Glutamatergic neuron (in vitro differentiated cells): ENCODE data around the gene SGCA. TPM values are rescaled to one million over a fixed set of nuclear protein-coding genes. Genes with fewer than 3 reads are reported as not detected.

Experiments
- DNase-seq: peaks from one replicate; pipeline ENCODE4 v3.0.0; 2022
- H3K27ac Mint-ChIP-seq: one replicate; pipeline ENCODE4 v1.8.0; 2020; ENCODE audit warnings: mild to moderate bottlenecking, mixed read lengths, inconsistent platforms; ENCODE audit not compliant: unreplicated experiment
- H3K27me3 Mint-ChIP-seq: one replicate; pipeline ENCODE4 v1.8.0; 2020; ENCODE audit warnings: mild to moderate bottlenecking, moderate library complexity, mixed read lengths, inconsistent platforms; ENCODE audit not compliant: unreplicated experiment
- H3K36me3 Mint-ChIP-seq: one replicate; pipeline ENCODE4 v1.8.0; 2020; ENCODE audit warnings: mild to moderate bottlenecking, mixed read lengths, inconsistent platforms; ENCODE audit not compliant: unreplicated experiment
- H3K4me1 Mint-ChIP-seq: one replicate; pipeline ENCODE4 v1.8.0; 2020; ENCODE audit warnings: mild to moderate bottlenecking, low read depth, mixed read lengths, inconsistent platforms; ENCODE audit not compliant: unreplicated experiment
- H3K4me3 Mint-ChIP-seq: one replicate; pipeline ENCODE4 v1.8.0; 2020; ENCODE audit warnings: mild to moderate bottlenecking, mixed read lengths, inconsistent platforms; ENCODE audit not compliant: unreplicated experiment
- H3K9me3 Mint-ChIP-seq: one replicate; pipeline ENCODE4 v1.8.0; 2020; ENCODE audit warnings: mild to moderate bottlenecking, moderate library complexity, mixed read lengths, inconsistent platforms; ENCODE audit not compliant: unreplicated experiment
- total RNA-seq: library from RNA; stranded (reverse); fragmentation: NEBNext Ultra II Directional; extraction: Animal tissue kit (Norgen Biotek cat#: 25700); gene quantifications from one replicate; pipeline ENCODE4 v1.2.1, GENCODE V29; 2021; ENCODE audit not compliant: unreplicated experiment
- TF ChIP-seq, protein P1 (sequence below): fragments of 200-600 bp; sonication (generic); IDR thresholded peaks from one replicate; pipeline ENCODE4 v1.5.0; 2021; ENCODE audit not compliant: partially characterized antibody, unreplicated experiment

The SGCA gene
- total RNA-seq, 1 donor from 2014 or later = 1.3 TPM

DNA sequence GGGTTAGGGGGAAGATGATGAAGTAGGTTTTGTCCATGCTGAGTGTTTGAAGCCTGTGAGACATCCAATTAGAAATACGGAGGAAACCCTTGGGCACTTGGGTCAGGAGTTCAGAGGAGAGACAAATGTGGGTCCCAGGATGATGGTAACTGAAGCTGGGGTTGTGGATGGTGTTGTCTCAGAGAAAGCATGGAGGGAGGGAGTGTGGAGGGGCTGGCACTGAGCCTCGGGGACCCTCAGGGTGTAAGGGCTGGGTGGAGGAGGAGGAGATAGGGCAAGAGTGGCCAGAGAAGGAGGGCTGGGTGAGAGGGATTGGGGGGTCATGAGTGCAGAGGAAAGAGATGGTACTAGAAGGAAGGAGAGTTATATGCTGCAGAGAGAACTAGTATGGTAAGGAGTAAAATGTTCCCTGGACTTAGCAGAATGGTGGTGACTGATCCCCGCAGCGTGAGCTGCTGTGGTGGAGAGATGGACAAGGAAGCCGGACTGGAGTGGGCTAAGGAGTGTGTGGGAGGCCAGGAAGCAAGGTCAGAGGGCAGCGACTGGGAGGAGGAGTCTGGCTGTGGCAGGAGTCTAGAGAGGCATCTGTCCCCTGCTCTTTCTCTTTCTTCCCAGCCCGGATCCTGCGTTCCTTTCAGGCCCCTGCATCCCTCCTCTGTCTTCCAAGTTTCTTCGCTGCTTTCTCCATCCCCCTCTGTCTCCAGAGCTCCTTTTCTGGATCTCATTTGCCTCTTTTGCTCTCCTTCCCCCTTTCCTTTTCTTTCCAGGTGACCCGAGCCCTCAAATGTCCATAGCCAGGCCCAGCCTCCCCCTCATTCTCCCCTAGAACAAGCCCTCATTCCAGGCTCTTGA lies 39.5 kb downstream of the SGCA start:
- Mint-ChIP-seq H3K9me3 (peaks cover 13% of the 10 kb centered on the region), H3K27me3 (peaks cover 25% of the 10 kb centered on the region), H3K36me3 (no peaks in the 10 kb centered on the region), H3K27ac (no peak overlapping the region), H3K4me1 (peaks cover 22% of the 10 kb centered on the region), H3K4me3 (peak overlapping the region; percentile 10)
- DNase-seq = no peak
- TF ChIP-seq, protein P1, sequence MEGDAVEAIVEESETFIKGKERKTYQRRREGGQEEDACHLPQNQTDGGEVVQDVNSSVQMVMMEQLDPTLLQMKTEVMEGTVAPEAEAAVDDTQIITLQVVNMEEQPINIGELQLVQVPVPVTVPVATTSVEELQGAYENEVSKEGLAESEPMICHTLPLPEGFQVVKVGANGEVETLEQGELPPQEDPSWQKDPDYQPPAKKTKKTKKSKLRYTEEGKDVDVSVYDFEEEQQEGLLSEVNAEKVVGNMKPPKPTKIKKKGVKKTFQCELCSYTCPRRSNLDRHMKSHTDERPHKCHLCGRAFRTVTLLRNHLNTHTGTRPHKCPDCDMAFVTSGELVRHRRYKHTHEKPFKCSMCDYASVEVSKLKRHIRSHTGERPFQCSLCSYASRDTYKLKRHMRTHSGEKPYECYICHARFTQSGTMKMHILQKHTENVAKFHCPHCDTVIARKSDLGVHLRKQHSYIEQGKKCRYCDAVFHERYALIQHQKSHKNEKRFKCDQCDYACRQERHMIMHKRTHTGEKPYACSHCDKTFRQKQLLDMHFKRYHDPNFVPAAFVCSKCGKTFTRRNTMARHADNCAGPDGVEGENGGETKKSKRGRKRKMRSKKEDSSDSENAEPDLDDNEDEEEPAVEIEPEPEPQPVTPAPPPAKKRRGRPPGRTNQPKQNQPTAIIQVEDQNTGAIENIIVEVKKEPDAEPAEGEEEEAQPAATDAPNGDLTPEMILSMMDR = no peak

DNA sequence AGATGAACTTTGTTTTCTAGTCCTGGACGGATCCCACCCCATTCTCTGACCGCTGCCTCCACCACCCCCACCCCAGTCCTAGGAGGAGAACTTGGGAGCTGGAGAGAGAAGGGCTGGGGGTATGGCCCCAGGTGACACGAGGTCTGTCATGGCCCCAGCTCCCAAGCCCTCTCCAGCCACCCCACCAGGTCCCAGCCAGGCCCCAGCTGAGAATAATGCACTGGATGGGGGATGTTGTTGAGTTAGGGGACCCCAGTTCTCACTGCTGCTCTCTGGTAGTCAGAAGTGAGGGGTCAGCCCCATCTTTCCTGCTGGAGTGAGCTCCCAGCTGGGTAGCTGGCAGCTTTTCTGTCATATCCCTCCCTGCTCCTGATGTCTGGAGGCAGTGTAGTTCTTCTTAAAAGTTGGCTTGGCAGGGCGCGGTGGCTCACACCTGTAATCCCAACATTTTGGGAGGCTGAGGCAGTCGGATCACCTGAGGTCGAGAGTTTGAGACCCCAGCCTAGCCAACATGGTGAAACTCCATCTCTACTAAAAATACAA lies 40.2 kb downstream of the SGCA start:
- Mint-ChIP-seq H3K36me3 (no peaks in the 10 kb centered on the region), H3K4me1 (peaks cover 24% of the 10 kb centered on the region), H3K9me3 (peaks cover 12% of the 10 kb centered on the region), H3K4me3 (no peak overlapping the region), H3K27ac (no peak overlapping the region), H3K27me3 (peaks cover 22% of the 10 kb centered on the region)
- no peak for DNase-seq
- TF ChIP-seq, protein P1 = no peak

DNA sequence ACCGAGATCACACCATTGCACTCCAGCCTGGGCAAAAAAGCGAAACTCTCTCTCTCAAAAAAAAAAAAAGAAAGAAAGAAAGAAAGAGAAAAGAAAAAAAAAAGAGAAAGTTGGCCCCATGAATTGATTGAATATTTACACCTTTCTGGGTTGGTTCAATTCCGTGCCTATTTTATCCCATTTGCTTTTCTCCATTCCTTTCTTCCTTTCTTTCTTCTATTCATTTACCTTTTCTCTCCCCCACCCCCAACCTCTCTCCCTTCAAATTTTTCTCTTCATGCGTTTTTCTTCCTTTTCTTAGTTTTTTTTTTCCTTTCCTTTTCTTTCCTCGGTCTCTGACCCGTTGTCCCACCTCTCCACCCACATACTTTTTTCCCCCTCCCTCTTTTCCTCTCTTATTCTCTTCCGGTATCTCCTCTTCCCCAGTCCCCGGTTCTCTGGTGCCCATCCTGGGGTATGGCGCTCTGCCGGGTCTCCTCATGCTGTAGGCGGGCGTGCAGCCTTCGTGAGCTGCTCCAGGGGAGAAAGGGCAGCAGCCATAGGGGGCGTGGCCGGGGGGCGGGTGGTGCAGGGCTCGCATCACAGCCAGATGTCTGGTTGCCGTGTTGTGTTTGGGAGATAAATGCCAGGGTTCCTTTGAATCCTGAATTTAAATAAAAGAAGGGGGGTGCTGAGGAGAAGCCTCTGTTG lies 40.9 kb downstream of the SGCA start:
- H3K4me1 Mint-ChIP-seq = peaks cover 25% of the 10 kb centered on the region
- H3K4me3 Mint-ChIP-seq = no peak overlapping the region

DNA sequence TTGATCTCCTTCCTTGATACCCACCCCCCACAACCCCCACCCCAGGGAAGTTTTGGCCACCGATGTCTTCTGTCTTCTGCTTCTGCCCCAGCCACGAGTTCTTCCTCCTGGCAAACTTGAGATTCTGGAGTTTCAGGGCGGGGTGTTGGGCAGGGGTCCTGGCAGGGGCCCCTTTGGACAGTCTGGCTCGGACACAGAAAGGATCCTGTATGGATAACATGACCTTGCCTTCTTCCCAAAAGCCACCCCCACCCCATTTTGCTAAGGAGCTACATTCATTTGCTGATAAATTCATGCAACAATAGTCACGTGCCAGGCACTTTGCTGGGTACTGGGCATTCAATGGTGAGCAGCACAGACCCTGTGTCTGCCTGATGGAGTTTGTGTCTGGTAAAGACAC lies 41.5 kb downstream of the SGCA start:
- Mint-ChIP-seq H3K27me3 (peaks cover 18% of the 10 kb centered on the region), H3K4me3 (no peak overlapping the region), H3K9me3 (peaks cover 10% of the 10 kb centered on the region), H3K4me1 (peaks cover 25% of the 10 kb centered on the region), H3K36me3 (no peaks in the 10 kb centered on the region), H3K27ac (no peak overlapping the region)
- no peak for DNase-seq
- TF ChIP-seq, protein P1 = no peak

More for the DNA sequence above, 40.9 kb downstream of the SGCA start:
- TF ChIP-seq, protein P1 = no peak
- Mint-ChIP-seq H3K27ac (no peak overlapping the region), H3K27me3 (peaks cover 21% of the 10 kb centered on the region), H3K36me3 (no peaks in the 10 kb centered on the region), H3K9me3 (peaks cover 10% of the 10 kb centered on the region)
- DNase-seq = peak; percentile 81
